Neural crest cell (in vitro differentiated cells): ENCODE data around the gene ATG2A. TPM values are rescaled to one million over a fixed set of nuclear protein-coding genes. Genes with fewer than 3 reads are reported as not detected.

Experiments
- DNase-seq: peaks from one replicate; pipeline ENCODE4 v3.0.0; 2021; ENCODE audit warnings: low read depth, mixed read lengths, low spot score
- H3K27ac Mint-ChIP-seq: one replicate; pipeline ENCODE4 v1.8.0; 2021; ENCODE audit warnings: mild to moderate bottlenecking, mixed read lengths; ENCODE audit not compliant: unreplicated experiment
- H3K27me3 Mint-ChIP-seq: 2 replicates; pipeline ENCODE4 v1.8.0; 2021; ENCODE audit warnings: low read depth, mild to moderate bottlenecking, mixed read lengths
- H3K36me3 Mint-ChIP-seq: 2 replicates; pipeline ENCODE4 v1.8.0; 2021; ENCODE audit warnings: low read depth, mild to moderate bottlenecking, mixed read lengths
- H3K4me1 Mint-ChIP-seq: 2 replicates; pipeline ENCODE4 v1.8.0; 2021; ENCODE audit warnings: mixed read lengths
- H3K4me3 Mint-ChIP-seq: one replicate; pipeline ENCODE4 v1.8.0; 2021; ENCODE audit warnings: mild to moderate bottlenecking, mixed read lengths
- H3K9me3 Mint-ChIP-seq: 2 replicates; pipeline ENCODE4 v1.8.0; 2021; ENCODE audit warnings: mixed read lengths
- total RNA-seq: library from RNA; stranded (reverse); gene quantifications from 2 replicates; pipeline ENCODE4 v1.2.1, GENCODE V29; 2021
- TF ChIP-seq, protein P1 (sequence below): fragments of 200-600 bp; sonication (generic); conservative IDR thresholded peaks from 2 replicates; pipeline ENCODE4 v1.5.0; 2021; ENCODE audit warnings: antibody characterized with exemption, mild to moderate bottlenecking

ATG2A gene
- total RNA-seq, 1 donor from 2014 or later: 24.8 TPM

DNA sequence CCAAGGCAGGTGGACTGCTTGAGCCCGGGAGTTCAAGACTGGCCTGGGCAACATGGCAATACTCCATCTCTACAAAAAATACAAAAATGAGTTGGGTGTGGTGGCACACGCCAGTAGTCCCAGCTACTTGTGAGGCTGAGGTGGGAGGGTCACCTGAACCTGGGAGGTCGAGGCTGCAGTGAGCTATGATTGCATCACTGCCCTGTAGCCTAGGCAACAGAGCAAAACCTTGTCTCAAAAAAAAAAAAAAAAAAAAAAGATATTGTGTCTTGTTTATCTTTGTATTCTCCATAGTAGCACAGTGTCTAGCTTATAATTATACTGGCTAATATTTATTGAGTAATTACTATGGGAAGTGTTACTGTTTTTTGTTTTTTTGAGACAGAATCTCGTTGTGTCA lies 34.5 kb upstream of the ATG2A start:
- Mint-ChIP-seq H3K4me1 (no peaks in the 10 kb centered on the region), H3K27me3 (peaks cover 27% of the 10 kb centered on the region), H3K27ac (no peak overlapping the region), H3K9me3 (no peaks in the 10 kb centered on the region), H3K4me3 (no peak overlapping the region), H3K36me3 (no peaks in the 10 kb centered on the region)
- TF ChIP-seq, protein P1, sequence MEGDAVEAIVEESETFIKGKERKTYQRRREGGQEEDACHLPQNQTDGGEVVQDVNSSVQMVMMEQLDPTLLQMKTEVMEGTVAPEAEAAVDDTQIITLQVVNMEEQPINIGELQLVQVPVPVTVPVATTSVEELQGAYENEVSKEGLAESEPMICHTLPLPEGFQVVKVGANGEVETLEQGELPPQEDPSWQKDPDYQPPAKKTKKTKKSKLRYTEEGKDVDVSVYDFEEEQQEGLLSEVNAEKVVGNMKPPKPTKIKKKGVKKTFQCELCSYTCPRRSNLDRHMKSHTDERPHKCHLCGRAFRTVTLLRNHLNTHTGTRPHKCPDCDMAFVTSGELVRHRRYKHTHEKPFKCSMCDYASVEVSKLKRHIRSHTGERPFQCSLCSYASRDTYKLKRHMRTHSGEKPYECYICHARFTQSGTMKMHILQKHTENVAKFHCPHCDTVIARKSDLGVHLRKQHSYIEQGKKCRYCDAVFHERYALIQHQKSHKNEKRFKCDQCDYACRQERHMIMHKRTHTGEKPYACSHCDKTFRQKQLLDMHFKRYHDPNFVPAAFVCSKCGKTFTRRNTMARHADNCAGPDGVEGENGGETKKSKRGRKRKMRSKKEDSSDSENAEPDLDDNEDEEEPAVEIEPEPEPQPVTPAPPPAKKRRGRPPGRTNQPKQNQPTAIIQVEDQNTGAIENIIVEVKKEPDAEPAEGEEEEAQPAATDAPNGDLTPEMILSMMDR: no peak
- DNase-seq: no peak

DNA sequence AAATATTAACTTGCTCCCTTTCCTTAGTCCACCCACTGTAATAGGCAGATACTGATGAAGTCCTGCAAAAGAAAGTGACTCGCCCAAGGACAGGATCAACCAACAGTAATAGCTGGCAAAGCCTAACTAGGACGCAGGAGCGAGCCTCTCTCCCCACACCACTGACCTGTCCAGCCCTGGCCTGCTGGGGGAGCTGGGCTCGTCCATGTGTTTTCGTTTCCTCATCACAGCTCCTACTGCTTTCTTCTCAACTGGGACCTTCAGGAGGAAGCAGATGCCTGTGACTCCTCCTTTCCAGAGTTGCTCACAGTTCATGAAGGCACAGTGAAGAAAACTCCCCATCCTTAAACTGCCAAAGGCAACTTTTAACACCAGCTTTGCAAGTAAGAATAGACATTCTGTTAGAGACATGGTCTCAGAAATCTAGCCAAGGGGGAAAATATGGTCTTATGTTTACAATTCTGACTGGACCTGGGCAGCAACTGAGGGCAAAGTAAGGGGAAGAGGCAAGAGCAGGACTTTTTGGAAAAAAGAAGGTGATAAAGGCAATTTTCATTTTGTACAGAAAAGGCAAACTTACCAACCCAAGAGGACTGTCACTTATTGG lies 30.3 kb upstream of the ATG2A start:
- Mint-ChIP-seq H3K9me3 (no peaks in the 10 kb centered on the region), H3K4me1 (no peaks in the 10 kb centered on the region), H3K36me3 (no peaks in the 10 kb centered on the region), H3K27ac (no peak overlapping the region), H3K4me3 (no peak overlapping the region), H3K27me3 (peaks cover 13% of the 10 kb centered on the region)
- no peak for DNase-seq
- TF ChIP-seq, protein P1: no peak

DNA sequence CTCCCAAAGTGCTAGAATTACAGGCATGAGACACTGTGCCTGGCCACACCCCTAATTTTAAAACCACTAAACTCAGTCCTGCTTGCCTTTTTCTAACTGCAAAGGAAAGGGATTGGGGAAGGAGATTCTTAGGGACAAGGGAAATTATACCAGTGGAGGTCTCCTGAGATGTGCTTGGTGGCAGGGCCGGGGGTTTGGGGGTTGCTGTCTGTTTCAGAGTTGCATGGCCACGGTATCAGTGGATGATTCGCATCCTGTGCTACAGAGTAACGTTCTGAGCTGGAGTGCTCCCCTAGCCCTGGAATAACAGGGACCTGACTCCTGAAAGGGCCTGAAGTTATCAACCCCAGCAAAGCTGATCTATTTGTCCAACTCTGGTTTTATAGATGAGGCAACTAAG lies 19.5 kb upstream of the ATG2A start:
- no peak for DNase-seq
- H3K9me3 Mint-ChIP-seq: no peaks in the 10 kb centered on the region
- H3K36me3 Mint-ChIP-seq: no peaks in the 10 kb centered on the region
- no peak overlapping the region for H3K27ac Mint-ChIP-seq
- H3K27me3 Mint-ChIP-seq: peaks cover 4% of the 10 kb centered on the region
- TF ChIP-seq, protein P1: no peak
- H3K4me1 Mint-ChIP-seq: peaks cover 11% of the 10 kb centered on the region
- H3K4me3 Mint-ChIP-seq: no peak overlapping the region

- H3K9me3 Mint-ChIP-seq: no peaks in the 10 kb centered on the region
- no peak within 1 kb of the TSS for H3K27ac Mint-ChIP-seq
- H3K36me3 Mint-ChIP-seq: no peaks in the 10 kb centered on the region
- peaks cover 11% of the 10 kb centered on the region for H3K4me1 Mint-ChIP-seq
- H3K4me3 Mint-ChIP-seq: no peak within 1 kb of the TSS
- peaks cover 2% of the 10 kb centered on the region for H3K27me3 Mint-ChIP-seq
- DNase-seq: no peak
- TF ChIP-seq, protein P1: no peak
Observed at GRCh38 chr11:64935359-64936081, 18.5 kb upstream of the ATG2A start, which contains the start of gene GPHA2. GPHA2 (minus strand) TSS chr11:64935893; CDS start chr11:64935460, 433 bp downstream.

DNA sequence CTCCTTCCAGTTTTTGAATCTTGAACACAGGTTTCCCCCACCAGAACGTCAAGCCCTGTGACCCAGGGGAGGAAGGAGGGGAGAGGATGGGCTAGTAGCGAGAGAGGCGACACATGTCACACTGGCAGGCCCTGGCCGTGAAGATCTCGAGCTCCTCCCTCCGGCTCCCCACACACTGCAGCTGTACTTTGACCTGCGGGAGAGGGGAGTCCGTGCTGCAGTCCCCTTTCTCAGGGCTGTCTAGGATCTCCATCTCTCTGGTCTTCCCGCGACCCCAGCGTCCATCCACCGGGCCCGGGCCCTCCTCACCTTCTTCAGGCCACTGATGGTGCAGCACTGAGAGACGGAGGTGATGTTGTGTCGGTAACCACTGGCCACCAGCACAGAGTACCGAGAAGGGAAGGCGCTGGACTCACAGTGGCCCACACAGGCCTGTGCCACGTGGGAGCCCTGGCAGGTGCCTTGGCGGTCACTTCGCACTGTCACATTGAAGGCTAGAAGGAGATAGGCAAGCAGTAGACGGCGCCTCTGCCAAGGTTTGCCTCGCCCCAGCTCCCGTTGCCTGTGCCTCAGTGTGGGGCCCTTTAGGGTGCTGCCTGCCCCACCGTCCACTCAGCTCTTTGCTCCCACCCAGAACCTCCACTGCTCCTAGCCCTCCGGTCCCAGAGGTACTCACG lies 17.8 kb upstream of the ATG2A start:
- no peaks in the 10 kb centered on the region for H3K36me3 Mint-ChIP-seq
- DNase-seq: no peak
- no peaks in the 10 kb centered on the region for H3K9me3 Mint-ChIP-seq
- TF ChIP-seq, protein P1: no peak
- H3K4me3 Mint-ChIP-seq: no peak overlapping the region
- H3K4me1 Mint-ChIP-seq: peaks cover 11% of the 10 kb centered on the region
- peaks cover 2% of the 10 kb centered on the region for H3K27me3 Mint-ChIP-seq
- H3K27ac Mint-ChIP-seq: no peak overlapping the region
